Effector CD4-positive, alpha-beta T cell (primary cell): Measurements from ENCODE around the gene SLC25A15.
"Not testable (repeated sequence)": the region's sequence is repeated elsewhere in the genome, so short reads cannot be mapped to it uniquely, and the experiment has no call there.

Experiments
- DNase-seq: peaks from one replicate; pipeline ENCODE4 v3.0.0-alpha.2; 2020

SLC25A15 gene

GRCh38 chr13:40814803-40815202 lies 25.4 kb downstream of the SLC25A15 start:
- DNase-seq, result no peak

DNA sequence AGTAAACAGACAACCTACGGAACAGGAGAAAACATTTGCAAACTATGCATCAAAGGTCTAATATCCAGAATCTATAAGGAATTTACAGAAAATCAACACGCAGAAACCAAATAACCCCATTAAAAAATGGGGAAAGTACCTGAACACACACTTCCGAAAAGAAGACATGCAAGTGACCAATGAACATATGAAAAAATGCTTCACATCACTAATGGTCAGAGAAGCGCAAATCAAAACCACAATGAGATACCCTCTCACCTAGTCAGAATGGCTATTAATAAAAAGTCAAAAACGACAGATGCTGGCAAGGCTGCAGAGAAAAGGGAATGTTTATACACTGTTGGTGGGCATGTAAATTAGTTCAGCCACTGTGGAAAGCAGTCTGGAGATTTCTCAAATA lies 29.5 kb downstream of the SLC25A15 start:
- DNase-seq, result no peak

GRCh38 chr13:40819797-40820315 lies 30.4 kb downstream of the SLC25A15 start:
- DNase-seq, result no peak

GRCh38 chr13:40839725-40840124 lies 50.3 kb downstream of the SLC25A15 start:
- DNase-seq, result not testable (repeated sequence)

- not testable (repeated sequence) for DNase-seq
Observed at GRCh38 chr13:40840955-40841354, 51.5 kb downstream of the SLC25A15 start.
